Hematopoietic multipotent progenitor cell treated with erythropoietin and hydrocortisone succinate and interleukin-3 and kit ligand, for 8 days (in vitro differentiated cells): ENCODE measurements around the gene OR2L13.
"Not testable (repeated sequence)": the region's sequence is repeated elsewhere in the genome, so short reads cannot be mapped to it uniquely, and the experiment has no call there.

Experiments used
- DNase-seq: peaks from one replicate; pipeline ENCODE4 v3.0.0-alpha.2; 2015

The OR2L13 gene, protein sequence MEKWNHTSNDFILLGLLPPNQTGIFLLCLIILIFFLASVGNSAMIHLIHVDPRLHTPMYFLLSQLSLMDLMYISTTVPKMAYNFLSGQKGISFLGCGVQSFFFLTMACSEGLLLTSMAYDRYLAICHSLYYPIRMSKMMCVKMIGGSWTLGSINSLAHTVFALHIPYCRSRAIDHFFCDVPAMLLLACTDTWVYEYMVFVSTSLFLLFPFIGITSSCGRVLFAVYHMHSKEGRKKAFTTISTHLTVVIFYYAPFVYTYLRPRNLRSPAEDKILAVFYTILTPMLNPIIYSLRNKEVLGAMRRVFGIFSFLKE

GRCh38 chr1:248094884-248095283, at the start of gene OR2L13:
OR2L13 (plus strand) TSS chr1:248095184; CDS start chr1:248099376, 4,192 bp downstream.
- DNase-seq, result no peak

DNA sequence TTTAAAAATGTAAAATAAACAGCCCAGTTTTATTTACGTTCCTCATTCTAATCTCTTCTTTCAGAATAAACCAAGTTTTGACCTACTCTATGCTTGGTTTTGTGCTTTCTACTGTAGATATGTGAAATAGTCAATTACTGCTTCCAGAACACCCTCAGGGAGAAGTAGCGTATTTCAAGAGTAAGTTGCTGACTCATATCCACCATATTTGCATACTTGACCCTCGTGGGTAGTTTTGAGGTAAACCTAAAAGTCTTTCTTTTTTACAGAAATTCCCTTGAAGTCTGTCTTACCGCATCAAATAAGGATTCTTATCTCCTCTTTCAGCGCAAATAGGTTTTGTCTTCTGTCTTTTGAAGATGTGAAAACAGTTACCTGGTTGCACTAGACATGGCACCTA, 49.8 kb upstream of the OR2L13 start:
- DNase-seq, result no peak

DNA sequence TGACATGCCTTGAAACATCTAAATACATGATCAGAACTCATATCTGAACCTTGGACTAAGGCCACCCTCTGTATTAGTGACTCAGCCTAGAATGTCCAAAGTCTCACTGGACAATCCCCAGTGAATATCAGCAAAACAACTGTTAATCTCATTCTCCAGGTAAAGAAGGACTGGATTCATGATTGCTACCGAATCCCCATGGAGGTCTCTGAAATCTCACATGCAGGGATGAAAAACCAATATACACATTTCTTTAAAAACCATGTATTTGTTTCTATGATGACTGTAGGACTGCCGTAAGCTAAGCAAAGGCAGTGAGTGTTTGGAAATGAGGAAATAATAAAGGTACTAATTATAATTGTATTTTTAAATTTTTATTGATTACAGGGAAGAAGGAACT, 48.4 kb upstream of the OR2L13 start, which contains the start of gene OR2L3:
TSS of gene OR2L3 (plus strand) at position 301 of the 400 bp plus-strand sequence. CDS start 13,846 bp downstream, outside the sequence.
- DNase-seq, result no peak

DNA sequence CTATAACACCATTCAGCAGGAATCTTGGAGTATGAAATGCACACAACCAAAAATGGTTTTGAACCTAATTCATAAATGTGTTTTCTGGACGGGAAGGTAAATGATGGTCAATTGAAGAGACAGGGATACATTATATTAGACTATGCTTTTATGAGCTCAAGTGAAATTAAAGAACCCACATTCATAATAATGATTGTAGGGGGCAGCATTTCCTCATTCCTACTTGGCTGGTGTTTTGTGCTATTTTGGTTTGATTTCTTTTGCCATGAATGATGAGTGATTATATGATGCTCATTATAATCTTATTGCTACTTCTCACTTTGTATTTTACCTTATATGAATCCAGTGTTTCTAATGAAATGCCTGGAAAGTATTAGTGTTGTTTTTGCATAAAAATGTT, 48.0 kb upstream of the OR2L13 start:
- DNase-seq, result no peak

DNA sequence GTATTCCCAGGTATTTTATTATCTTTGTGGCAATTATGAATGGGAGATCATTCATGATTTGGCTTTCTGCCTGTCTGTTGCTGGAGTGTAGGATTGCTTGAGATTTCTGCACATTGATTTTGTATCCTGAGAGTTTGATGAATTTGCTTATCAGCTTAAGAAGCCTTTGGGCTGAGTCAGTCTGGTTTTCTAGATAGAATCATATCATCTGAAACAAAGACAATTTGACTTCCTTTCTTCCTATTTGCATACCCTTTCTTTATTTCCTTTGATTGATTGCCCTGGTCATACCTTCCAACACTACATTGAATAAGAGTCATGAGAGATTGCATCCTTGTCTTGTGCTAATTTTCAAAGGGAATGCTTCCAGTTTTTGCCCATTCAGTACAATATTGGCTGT, 40.3 kb upstream of the OR2L13 start:
- no peak for DNase-seq

GRCh38 chr1:248055261-248055660, 39.7 kb upstream of the OR2L13 start:
- no peak for DNase-seq

- DNase-seq, result no peak
Measured at GRCh38 chr1:248065071-248065470, 29.9 kb upstream of the OR2L13 start.

- no peak for DNase-seq
Measured at GRCh38 chr1:248065604-248066003, 29.4 kb upstream of the OR2L13 start.

GRCh38 chr1:248083864-248084263, 11.1 kb upstream of the OR2L13 start:
- DNase-seq, result not testable (repeated sequence)

- no peak for DNase-seq
Measured at GRCh38 chr1:248098529-248098928, 3.5 kb downstream of the OR2L13 start.

DNA sequence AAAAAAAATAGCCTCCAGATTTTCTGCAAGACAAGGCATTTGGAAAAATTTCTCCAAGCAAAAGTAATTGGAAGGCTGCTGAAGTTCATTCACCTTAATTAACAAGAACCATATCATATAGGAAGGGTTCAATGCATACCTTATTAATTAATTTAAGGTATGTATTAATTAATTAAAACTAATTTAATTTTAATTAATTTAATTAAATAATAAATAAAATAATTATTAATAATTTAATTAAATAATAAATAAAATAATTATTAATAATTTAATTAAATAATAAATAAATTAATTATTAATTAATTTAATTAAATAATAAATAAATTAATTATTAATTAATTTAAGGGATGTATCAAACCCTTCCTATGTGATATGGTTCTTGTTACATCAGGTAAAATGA, 7.9 kb downstream of the OR2L13 start:
- DNase-seq, result no peak

DNA sequence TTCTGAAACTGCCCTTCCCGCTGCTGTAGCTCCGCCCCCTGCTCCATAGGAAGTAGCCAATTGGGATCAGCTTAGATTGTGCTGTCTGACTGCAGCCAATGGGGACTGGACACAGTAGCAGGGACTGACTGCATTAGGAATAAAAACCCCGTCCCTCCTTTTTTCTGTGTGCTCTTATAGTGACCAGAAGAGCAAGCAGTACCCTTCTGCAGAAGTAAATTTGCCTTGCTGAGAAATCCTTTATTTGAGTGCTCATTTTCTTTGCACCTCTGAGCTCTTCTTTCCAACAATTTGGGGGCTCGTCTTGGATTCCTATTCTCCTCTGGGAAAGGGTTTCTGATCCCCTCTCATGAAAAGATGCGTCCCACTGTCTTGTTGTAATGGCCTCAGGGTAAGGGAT, 16.2 kb downstream of the OR2L13 start:
- no peak for DNase-seq

DNA sequence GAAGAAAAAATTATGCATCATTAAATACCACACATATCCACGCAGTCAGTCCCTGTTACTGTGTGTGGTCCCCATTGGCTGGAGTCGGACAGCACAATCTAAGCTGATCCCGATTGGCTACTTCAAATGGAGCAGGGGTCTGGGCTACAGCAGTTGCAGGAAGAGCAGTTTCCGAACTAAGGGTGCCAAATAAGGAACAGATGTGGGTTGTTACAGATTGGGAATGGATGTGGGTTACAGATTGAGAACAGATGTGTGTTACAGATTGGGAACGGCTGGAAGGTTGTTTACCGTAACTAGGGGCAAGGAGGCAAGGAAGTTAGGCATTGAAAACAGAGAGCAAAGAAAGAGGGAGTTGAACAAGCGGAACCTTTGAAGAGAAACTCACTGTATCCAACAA, 19.9 kb downstream of the OR2L13 start:
- no peak for DNase-seq

DNA sequence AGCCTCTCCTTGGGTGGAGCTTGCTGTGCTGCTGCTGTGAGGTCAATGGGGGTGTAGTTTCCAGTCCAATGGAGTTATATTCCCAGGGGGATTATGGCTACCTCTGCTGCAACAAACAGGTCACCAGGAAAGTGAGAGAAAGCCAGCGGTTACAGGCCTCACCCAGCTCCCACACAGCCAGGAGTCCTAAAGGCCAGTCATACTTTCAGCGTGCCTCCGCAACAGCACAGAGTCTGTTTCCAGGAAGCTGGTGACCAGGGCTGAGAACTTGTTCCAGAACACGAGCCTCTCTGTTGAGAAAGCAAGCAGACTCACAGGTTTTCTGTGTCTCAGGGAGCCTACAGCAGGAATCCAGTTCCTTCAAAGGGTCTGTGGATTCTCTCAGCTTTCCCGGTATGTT, 32.7 kb downstream of the OR2L13 start:
- no peak for DNase-seq

GRCh38 chr1:248136811-248137210, 41.8 kb downstream of the OR2L13 start:
- no peak for DNase-seq

GRCh38 chr1:248140846-248141245, 45.9 kb downstream of the OR2L13 start:
- DNase-seq, result no peak

GRCh38 chr1:248143311-248143710, 48.3 kb downstream of the OR2L13 start:
- no peak for DNase-seq

- DNase-seq, result no peak
Measured at GRCh38 chr1:248144513-248145198, 49.7 kb downstream of the OR2L13 start, which contains the start of gene OR2M5. OR2M5 (plus strand) TSS chr1:248145148; CDS start chr1:248145148, 0 bp downstream.
